Measurements from ENCODE around the gene CPVL.

Gene CPVL

DNA sequence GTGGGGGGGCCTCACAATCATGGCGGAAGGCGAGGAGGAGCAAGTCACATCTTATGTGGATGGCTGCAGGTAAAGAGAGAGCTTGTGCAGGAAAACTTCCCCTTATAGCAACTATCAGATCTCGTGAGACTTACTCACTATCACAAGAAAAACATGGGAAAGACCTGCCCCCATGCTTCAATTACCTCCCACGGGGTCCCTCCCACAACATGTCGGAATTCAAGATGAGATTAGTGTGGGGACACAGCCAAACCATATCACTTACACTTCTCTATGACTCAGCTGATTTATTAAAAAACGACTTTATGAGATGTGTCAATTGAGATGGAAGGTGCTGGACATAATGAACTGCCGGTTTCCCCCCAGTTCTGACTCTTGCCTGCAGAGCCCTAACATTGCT lies 24.4 kb upstream of the CPVL start:
- TF ChIP-seq, protein P1, sequence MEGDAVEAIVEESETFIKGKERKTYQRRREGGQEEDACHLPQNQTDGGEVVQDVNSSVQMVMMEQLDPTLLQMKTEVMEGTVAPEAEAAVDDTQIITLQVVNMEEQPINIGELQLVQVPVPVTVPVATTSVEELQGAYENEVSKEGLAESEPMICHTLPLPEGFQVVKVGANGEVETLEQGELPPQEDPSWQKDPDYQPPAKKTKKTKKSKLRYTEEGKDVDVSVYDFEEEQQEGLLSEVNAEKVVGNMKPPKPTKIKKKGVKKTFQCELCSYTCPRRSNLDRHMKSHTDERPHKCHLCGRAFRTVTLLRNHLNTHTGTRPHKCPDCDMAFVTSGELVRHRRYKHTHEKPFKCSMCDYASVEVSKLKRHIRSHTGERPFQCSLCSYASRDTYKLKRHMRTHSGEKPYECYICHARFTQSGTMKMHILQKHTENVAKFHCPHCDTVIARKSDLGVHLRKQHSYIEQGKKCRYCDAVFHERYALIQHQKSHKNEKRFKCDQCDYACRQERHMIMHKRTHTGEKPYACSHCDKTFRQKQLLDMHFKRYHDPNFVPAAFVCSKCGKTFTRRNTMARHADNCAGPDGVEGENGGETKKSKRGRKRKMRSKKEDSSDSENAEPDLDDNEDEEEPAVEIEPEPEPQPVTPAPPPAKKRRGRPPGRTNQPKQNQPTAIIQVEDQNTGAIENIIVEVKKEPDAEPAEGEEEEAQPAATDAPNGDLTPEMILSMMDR (conservative IDR thresholded peaks at IDR 0.05; ENCODE audit: low read length): no peak
- no peak for DNase-seq (ENCODE audit: low read depth)
- no peak overlapping the region for H3K4me3 ChIP-seq (ENCODE audit: low read length)

DNA sequence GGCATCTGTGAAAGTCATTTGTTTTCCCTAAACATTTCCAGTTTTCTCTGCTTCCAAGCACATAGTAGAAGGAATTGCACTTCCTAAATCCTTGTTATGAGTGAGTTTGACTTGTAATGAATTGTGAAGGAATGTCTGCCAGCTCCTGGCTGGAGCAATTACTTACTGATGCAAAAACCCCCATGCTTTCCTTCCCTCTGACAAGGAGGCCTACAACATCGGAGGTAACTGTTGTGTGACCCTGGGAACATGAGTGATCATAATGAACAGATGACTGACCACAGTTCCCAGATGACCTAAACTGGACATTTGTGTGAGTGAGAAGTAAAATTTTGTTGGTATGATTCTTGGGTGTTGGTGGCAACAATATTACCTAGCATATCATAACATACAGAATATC lies 21.4 kb upstream of the CPVL start:
- H3K4me3 ChIP-seq (ENCODE audit: low read length): no peak overlapping the region
- DNase-seq (ENCODE audit: low read depth): no peak
- TF ChIP-seq, protein P1 (conservative IDR thresholded peaks at IDR 0.05; ENCODE audit: low read length): no peak

DNA sequence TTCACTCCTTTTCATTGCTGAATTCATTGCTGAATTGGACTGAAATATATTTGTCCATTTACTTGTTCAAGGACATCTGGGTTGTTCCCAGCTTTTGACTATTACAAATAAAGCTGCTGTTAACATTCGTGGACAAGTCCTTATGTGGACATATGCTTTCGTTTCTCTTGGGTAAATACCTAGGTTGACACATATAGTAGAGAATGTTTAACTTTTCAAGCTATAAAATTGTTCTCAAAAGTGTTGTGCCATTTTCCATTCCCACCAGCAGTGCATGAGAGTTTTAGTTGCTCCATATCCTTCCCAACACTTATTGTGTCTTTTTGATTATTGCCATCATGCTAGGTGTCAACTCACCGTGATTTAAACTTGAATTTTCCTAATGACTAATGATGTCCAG lies 17.5 kb upstream of the CPVL start:
- TF ChIP-seq, protein P1 (conservative IDR thresholded peaks at IDR 0.05; ENCODE audit: low read length): no peak
- no peak for DNase-seq (ENCODE audit: low read depth)
- no peak overlapping the region for H3K4me3 ChIP-seq (ENCODE audit: low read length)

DNA sequence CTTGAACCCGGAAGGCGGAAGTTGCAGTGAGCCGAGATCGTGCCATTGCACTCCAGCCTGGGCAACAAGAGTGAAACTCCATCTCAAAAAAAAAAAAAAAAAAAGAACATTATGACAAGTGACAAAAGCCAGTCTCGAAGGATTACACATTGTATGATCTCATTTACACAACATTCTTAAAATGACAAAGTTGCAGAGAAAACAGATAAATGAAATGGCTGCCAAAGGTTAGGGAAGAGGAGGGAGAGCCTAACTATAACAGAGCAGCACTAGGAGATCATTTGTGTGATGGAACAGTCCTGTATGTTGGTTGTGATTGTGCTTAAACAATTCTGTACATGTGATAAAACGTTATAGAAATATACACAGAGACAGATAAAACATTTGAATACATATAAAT lies 16.2 kb upstream of the CPVL start:
- no peak for DNase-seq (ENCODE audit: low read depth)
- no peak overlapping the region for H3K4me3 ChIP-seq (ENCODE audit: low read length)
- TF ChIP-seq, protein P1 (conservative IDR thresholded peaks at IDR 0.05; ENCODE audit: low read length): no peak

DNA sequence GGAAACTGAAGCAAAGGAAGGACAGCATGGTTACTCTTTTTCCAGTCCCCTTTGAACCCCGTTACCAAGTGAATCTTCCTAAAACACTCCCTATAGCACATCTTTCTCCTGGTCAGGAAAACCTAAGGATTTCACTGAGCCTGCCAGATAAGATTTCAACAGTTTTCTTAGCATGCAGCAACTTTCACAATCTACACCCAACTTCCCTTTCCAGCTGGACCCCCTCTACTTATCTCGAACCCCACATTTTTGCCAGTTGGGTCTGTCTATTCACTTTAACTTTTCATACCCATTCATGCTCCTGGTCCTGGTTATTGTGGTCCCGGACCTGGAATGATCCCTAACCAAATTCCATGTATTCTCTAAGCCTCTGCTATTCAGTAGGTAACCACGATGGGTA lies 14.9 kb upstream of the CPVL start:
- TF ChIP-seq, protein P1 (conservative IDR thresholded peaks at IDR 0.05; ENCODE audit: low read length): no peak
- H3K4me3 ChIP-seq (ENCODE audit: low read length): no peak overlapping the region
- no peak for DNase-seq (ENCODE audit: low read depth)

DNA sequence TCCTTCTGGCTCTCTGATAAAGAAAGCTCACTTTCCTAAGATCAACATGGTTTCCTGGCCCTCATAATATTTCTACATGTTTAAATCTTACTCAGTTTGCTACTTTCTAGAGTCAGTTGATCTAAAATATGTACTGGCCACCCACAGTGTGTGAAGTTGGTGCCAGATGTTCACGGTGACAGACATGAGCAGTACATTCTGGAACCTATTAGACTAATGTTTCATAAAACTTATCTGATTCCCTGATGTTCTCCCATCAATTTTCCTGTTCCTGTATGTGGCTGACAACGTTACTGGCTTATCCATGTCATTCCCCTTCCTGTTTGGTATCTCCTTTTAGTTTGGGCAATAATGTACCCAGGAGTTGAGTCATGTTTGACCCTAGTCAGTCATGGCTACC lies 13.7 kb upstream of the CPVL start:
- DNase-seq (ENCODE audit: low read depth): no peak
- TF ChIP-seq, protein P1 (conservative IDR thresholded peaks at IDR 0.05; ENCODE audit: low read length): no peak
- no peak overlapping the region for H3K4me3 ChIP-seq (ENCODE audit: low read length)

DNA sequence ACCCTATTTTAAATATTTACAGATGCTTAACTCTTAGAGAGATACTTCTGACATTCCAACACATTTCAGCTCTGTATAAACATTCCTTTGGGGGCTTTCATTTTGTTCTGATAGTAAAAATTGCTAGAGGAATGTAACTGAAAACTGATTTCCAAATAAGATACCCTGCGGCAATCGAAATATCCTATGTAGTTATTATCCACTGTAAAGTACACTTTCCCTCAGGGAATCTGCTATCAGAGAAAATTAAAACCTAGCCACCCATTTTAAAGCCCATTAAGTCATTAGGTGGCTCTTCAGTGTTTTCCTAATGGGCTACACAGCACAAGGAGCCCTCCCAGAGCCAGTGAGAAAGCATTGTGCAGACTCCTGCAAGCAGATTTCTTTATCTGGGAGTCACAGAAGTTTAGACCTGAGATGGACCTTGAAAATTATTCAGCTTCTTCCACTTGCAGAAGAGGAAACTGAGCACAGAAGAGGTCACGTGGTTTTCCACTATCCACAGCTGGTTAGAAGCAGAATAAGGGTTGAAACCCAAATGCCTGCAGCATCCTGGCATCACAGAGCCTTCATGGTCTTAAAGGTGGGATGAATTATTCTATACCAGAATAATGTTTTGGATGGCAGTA lies 12.6 kb upstream of the CPVL start:
- TF ChIP-seq, protein P1 (conservative IDR thresholded peaks at IDR 0.05; ENCODE audit: low read length): no peak
- no peak overlapping the region for H3K4me3 ChIP-seq (ENCODE audit: low read length)
- DNase-seq (ENCODE audit: low read depth): no peak
